Fibroblast of skin of back (primary cell): ENCODE data around the gene REEP1. TPM values are rescaled to one million over a fixed set of nuclear protein-coding genes. Genes with fewer than 3 reads are reported as not detected.

Experiments
- DNase-seq: peaks from one replicate; pipeline ENCODE4 v3.0.0-alpha.2; 2013
- polyA plus RNA-seq, 2 experiments: library from polyadenylated mRNA; unstranded; fragments of 120-200 nt; gene quantifications; one replicate each; pipeline ENCODE4 v1.2.1, GENCODE V29; 2013; ENCODE audit not compliant: insufficient read length in 2 of 2

Gene REEP1
- 0.63 TPM for polyA plus RNA-seq (2013, experiment 1 of 2; ENCODE audit: insufficient read length)
- polyA plus RNA-seq (2013, experiment 2 of 2; ENCODE audit: insufficient read length) = 0.55 TPM

- peak; percentile 23 for DNase-seq
These were observed at the start of gene REEP1 for GRCh38 chr2:86337244-86337835. REEP1 (minus strand) TSS chr2:86337626; CDS start chr2:86337510, 116 bp downstream.

- DNase-seq = peak; percentile 84
These were observed 46.4 kb upstream of the REEP1 start for GRCh38 chr2:86383844-86384243.

GRCh38 chr2:86382698-86383097 is 45.3 kb upstream of the REEP1 start:
- DNase-seq = no peak

- no peak for DNase-seq
These were observed 44.7 kb upstream of the REEP1 start for GRCh38 chr2:86382108-86382507.

- DNase-seq = no peak
These were observed 41.0 kb upstream of the REEP1 start for GRCh38 chr2:86378469-86378868.

GRCh38 chr2:86375623-86376022 is 38.2 kb upstream of the REEP1 start:
- no peak for DNase-seq

- peak; percentile 50 for DNase-seq
These were observed 35.4 kb upstream of the REEP1 start for GRCh38 chr2:86372641-86373502.

GRCh38 chr2:86372133-86372532 is 34.7 kb upstream of the REEP1 start:
- no peak for DNase-seq

GRCh38 chr2:86371527-86371926 is 34.1 kb upstream of the REEP1 start:
- DNase-seq = no peak

GRCh38 chr2:86370579-86370978 is 33.2 kb upstream of the REEP1 start:
- DNase-seq = no peak

GRCh38 chr2:86368161-86368824 is 30.9 kb upstream of the REEP1 start:
- peak; percentile 17 for DNase-seq

- no peak for DNase-seq
These were observed 30.0 kb upstream of the REEP1 start for GRCh38 chr2:86367499-86367777.

GRCh38 chr2:86366651-86367498 is 29.4 kb upstream of the REEP1 start:
- DNase-seq = no peak

- DNase-seq = peak; percentile 18
These were observed 27.5 kb upstream of the REEP1 start for GRCh38 chr2:86364894-86365293.

- no peak for DNase-seq
These were observed 23.4 kb upstream of the REEP1 start for GRCh38 chr2:86360776-86361175.

GRCh38 chr2:86358957-86359356 is 21.5 kb upstream of the REEP1 start:
- DNase-seq = no peak

GRCh38 chr2:86357392-86357963 is 20.1 kb upstream of the REEP1 start:
- no peak for DNase-seq

GRCh38 chr2:86352727-86353221 is 15.3 kb upstream of the REEP1 start:
- no peak for DNase-seq

GRCh38 chr2:86352137-86352726 is 14.8 kb upstream of the REEP1 start:
- DNase-seq = no peak

GRCh38 chr2:86350751-86351150 is 13.3 kb upstream of the REEP1 start:
- DNase-seq = no peak

- no peak for DNase-seq
These were observed 10.0 kb upstream of the REEP1 start for GRCh38 chr2:86347401-86347800.
